Neutrophil (primary cell): ENCODE data around the gene LDB2.

Experiments used
- H3K27ac ChIP-seq: fragments of 200-600 bp; sonication (generic); 2 replicates; pipeline ENCODE4 v1.5.1; 2016; ENCODE audit warnings: mild to moderate bottlenecking, moderate library complexity
- H3K27me3 ChIP-seq: fragments of 200-600 bp; sonication (generic); 2 replicates; pipeline ENCODE4 v1.6.0; 2016; ENCODE audit warnings: mild to moderate bottlenecking
- H3K36me3 ChIP-seq: fragments of 200-600 bp; sonication (generic); 2 replicates; pipeline ENCODE4 v1.5.1; 2017
- H3K4me1 ChIP-seq, 2 experiments: fragments of 200-600 bp in 1 of 2; sonication (generic) in 1 of 2; 1 replicate in 1 of 2; 2 replicates in 1 of 2; pipeline versions ENCODE4 v1.5.1 to v1.6.1; 2013 to 2016; ENCODE audit warnings: low read depth in 1 of 2, low read length in 1 of 2, mild to moderate bottlenecking in 1 of 2, moderate library complexity in 1 of 2; ENCODE audit not compliant: control insufficient read depth in 1 of 2, insufficient read depth in 1 of 2
- H3K4me3 ChIP-seq, 2 experiments: fragments of 200-600 bp in 1 of 2; sonication (generic) in 1 of 2; 1 replicate in 1 of 2; 2 replicates in 1 of 2; pipeline ENCODE4 v1.5.1; 2013 to 2016; ENCODE audit warnings: low read depth in 1 of 2, low read length in 1 of 2, mild to moderate bottlenecking in 1 of 2, moderate library complexity in 1 of 2
- H3K9me3 ChIP-seq: fragments of 200-600 bp; sonication (generic); 2 replicates; pipeline ENCODE4 v1.5.1; 2016
- CTCF ChIP-seq: fragments of 200-600 bp; sonication (generic); IDR thresholded peaks from 2 replicates; pipeline ENCODE4 v1.5.1; 2016; ENCODE audit warnings: antibody characterized with exemption

LDB2 gene

GRCh38 chr4:16909281-16909680, 10.8 kb upstream of the LDB2 start:
- H3K27ac ChIP-seq = no peak overlapping the region
- no peak for TF ChIP-seq CTCF
- no peaks in the 10 kb centered on the region for H3K27me3 ChIP-seq
- no peaks in the 10 kb centered on the region for H3K4me1 ChIP-seq
- no peaks in the 10 kb centered on the region for H3K9me3 ChIP-seq
- H3K36me3 ChIP-seq = no peaks in the 10 kb centered on the region
- no peak overlapping the region for H3K4me3 ChIP-seq

GRCh38 chr4:16908377-16909021, 10.1 kb upstream of the LDB2 start:
- Histone ChIP-seq H3K36me3 (no peaks in the 10 kb centered on the region), H3K4me3 (no peak overlapping the region), H3K4me1 (no peaks in the 10 kb centered on the region), H3K27me3 (no peaks in the 10 kb centered on the region), H3K27ac (no peak overlapping the region), H3K9me3 (no peaks in the 10 kb centered on the region)
- TF ChIP-seq CTCF = no peak

- Histone ChIP-seq H3K9me3 (no peaks in the 10 kb centered on the region), H3K4me3 (no peak overlapping the region), H3K27me3 (peaks cover 36% of the 10 kb centered on the region), H3K36me3 (no peaks in the 10 kb centered on the region), H3K4me1 (no peaks in the 10 kb centered on the region), H3K27ac (no peak overlapping the region)
- no peak for TF ChIP-seq CTCF
Measured at GRCh38 chr4:16900325-16900724, 1.9 kb upstream of the LDB2 start.

- Histone ChIP-seq H3K4me1 (no peaks in the 10 kb centered on the region), H3K36me3 (no peaks in the 10 kb centered on the region), H3K9me3 (no peaks in the 10 kb centered on the region), H3K4me3 (no peak overlapping the region), H3K27ac (no peak overlapping the region), H3K27me3 (peaks cover 42% of the 10 kb centered on the region)
- no peak for TF ChIP-seq CTCF
Measured at GRCh38 chr4:16896881-16897750, 1.3 kb downstream of the LDB2 start.

GRCh38 chr4:16894406-16894805, 4.0 kb downstream of the LDB2 start:
- no peak overlapping the region for H3K27ac ChIP-seq
- peaks cover 42% of the 10 kb centered on the region for H3K27me3 ChIP-seq
- H3K4me1 ChIP-seq = no peaks in the 10 kb centered on the region
- H3K36me3 ChIP-seq = no peaks in the 10 kb centered on the region
- H3K4me3 ChIP-seq = no peak overlapping the region
- TF ChIP-seq CTCF = no peak
- no peaks in the 10 kb centered on the region for H3K9me3 ChIP-seq
